GM21737 (cell line): ENCODE results near the gene SRXN1.
"Not testable (repeated sequence)": the region's sequence is repeated elsewhere in the genome, so short reads cannot be mapped to it uniquely, and the experiment has no call there.

Source experiments
- ATAC-seq: cut with Tn5 transposase; IDR thresholded peaks from one replicate; pipeline ENCODE4 v1.9.1; 2021; ENCODE audit warnings: mild to moderate bottlenecking, moderate library complexity; ENCODE audit not compliant: unreplicated experiment

The SRXN1 gene

GRCh38 chr20:653110-653589, at the start of gene SRXN1:
TSS of gene SRXN1 (minus strand) at chr20:653200. CDS start at chr20:653185, 15 bp downstream.
- ATAC-seq: peak; percentile 86

DNA sequence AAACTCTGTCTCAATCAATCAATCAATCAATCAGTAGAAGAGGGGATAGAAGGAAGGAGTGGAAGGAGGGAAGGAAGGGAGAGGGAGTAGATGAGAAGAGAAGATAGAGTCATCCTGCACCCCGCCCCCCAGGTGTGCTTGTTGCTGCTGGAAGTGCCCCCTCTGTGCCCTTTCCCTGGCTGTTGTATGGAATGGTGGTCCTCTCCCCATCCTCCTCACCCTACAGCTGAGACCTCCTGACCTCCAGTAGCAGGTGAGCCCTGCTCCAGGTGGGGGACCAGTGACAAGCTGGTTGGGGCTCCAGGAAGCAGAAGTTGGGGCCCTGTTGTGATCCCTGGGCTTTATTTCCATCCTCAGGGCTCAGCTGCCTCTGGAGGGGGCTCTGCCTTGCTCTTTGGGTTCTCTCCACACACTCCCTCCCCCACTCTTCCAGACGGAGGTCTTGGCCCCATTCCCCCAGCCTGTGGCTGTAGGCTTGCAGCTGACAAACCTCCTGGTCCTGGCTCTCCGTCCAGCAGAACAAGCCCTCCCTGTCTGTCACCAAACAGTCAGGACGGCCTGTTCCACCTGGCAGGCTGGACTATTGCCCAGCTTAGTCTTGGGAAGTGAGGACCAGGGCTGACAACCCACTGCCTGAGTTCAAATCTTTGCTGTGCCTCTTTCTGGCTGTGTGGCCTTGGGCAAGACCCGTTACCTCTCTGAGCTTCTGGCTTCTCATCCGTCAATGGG, 48.6 kb upstream of the SRXN1 start:
- ATAC-seq: no peak

DNA sequence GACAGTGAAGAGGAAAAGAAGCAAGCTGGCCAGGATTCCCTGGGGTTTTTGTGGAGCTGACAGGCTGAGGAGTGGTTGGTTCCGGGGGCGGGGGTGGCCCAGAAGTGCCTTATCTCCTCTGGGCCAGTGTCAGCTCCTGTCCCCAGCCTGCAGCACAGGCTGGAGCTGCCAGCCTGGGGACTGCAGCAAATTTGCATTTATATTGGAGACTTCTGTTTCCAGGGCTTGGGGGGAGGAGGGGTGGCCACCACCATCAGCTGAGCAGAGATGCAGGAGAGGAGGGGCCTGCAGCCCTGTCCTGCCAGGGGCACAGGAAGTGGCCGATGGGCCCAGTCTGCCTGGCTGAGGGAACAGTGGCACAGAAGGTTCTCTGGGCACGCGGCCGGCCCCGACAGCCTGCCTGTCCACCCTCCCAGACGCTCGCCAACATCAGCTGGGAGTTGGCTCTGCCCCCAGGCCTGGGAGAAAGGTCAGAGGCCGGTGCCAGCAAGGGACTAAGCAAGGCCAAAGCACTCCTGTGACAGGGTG, 46.9 kb upstream of the SRXN1 start:
- no peak for ATAC-seq

DNA sequence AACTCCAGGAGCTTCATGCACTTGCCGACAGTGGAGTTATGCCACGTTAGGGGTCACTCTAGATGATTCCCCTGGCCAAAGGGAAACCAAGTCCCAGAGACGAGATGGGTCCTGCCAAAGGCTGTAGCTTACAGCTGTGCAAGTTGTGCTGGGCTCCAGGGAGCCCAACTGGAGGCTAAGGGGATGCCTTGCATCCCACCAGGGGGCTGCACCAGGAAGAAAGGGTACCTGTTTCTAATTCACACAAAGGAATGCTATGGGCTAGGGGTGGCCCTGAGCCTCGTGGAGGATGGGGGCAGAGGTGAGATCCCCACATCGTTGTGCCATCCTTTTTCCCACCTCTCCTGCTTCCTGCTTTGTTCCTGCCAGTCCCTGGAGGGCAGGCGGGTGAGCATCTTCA, 46.3 kb upstream of the SRXN1 start:
- no peak for ATAC-seq

DNA sequence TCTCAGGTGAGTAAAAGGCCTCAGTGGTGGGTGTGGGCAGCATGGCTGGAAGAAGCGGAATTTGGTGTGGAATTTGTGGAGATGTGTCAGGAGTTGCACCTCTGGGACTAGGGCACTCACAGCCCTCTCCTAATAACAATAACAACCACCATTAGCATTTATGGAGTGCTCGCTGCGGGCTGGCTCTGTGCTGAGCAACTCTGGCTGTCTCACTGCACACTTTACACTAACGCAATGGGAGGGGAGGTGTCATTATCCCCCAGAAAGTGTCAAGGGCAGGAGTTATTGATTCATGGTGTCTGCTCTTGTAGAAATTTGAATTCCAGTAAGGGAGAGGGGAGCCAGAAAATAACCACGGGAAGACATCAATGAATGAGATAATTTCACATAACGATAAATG, 45.3 kb upstream of the SRXN1 start:
- ATAC-seq: no peak

DNA sequence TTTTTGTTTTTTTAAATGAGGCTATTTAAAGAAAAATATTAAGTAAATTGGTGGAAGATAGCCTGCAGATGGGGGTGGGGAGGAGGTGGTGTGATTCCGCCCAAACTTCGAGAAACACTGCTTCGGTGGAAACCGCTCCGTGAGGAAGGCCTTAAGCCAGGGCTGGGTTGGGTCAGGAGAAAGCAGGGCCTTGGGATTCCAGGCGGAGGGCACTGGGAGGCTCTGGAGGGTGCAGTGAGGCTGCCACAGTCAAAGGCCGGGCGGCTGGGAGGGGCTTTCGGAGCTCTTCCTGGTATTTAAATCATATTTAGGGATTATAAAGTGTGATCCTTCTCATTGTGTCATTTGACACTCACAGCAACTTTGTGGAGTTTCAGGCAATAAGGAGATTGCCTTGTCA, 44.8 kb upstream of the SRXN1 start:
- no peak for ATAC-seq

DNA sequence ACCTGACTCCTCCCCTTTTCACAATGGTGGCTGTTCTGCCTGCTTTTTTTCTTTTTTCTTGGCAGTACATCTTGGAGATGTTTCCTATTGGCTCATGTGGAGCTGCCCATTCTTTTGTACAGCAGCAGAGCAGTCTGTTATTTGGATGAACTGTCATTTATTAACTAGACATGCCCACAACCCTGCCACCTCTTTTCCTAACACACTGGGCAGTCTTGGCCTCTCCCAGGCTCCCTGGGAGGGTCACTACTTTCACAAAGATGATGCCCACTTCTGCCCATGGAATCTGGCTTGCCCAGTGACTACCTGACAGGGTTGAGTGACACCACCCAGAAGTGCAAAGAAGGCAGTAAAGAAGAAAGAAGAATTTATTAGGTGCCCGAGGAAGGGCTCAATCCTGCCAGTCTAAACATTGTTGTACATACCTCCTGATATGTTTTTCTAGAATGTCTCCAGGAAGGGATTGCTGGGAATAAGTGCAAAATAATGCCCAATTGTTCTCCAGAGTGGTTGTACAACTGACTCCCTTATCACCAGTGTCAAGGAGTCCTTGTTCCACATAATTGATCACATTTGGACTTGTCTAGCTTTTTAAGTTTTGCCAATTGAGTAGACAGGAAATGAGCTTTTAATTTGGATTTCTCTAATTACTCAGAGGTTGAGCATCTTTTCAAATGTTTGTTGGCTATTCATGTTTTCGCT, 42.3 kb upstream of the SRXN1 start:
- ATAC-seq: no peak

DNA sequence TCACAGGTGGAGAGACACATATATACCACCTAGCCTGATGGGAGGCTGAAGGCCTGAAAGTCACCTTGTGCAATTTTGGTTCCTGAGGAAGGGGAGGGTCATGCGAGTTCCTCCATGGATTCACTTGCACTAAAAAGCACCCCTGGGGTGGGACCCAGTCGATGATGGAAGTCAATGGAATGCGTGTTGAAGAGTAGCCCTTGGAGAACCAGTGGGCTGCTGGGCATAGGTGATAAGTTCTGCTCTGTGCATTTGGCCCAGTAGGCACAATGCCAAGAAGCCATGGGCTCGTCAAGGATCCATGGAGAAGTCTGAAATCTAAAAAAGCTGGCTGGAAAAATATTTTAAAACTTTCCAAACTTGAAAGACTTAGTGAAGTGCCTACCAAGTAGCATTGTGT, 41.5 kb upstream of the SRXN1 start:
- no peak for ATAC-seq

DNA sequence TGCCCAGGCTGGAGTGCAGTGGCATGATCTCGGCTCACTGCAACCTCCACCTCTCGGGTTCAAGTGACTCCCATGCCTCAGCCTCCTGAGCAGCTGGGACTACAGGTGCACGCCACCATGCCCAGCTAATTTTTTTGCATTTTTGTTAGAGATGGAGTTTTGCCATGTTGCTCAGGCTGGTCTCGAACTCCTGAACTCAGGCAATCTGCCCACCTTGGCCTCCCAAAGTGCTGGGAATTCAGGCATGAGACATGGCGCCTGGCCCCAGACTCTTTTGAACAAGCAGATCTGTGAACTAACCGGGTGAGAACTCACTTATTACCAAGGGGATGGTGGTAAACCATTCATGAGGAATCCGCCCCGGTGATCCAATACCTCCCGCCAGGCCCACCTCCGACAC, 40.8 kb upstream of the SRXN1 start:
- ATAC-seq: not testable (repeated sequence)

GRCh38 chr20:692044-692443, 39.0 kb upstream of the SRXN1 start:
- no peak for ATAC-seq

GRCh38 chr20:689947-690346, 36.9 kb upstream of the SRXN1 start:
- ATAC-seq: no peak

DNA sequence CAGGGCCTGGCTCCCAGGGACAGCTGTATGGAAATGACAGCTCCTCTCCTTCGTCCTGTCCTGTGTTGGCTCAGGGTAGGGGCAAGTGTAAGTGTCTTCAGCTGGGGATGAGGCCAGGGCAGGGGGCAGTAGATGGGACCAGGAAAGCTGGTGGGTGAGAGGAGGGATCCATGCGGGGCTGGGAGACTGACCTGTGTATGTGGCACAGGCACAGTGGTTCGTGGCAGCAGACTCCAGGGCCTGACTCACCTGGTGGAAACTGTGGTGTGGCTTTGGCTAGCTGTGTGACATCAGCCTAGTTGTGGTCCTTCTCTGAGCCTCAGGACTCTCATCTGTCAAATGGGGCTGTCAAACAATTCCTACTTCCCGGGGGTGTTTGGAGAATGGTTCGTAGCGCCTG, 36.3 kb upstream of the SRXN1 start:
- no peak for ATAC-seq

GRCh38 chr20:688809-689212, 35.8 kb upstream of the SRXN1 start:
- no peak for ATAC-seq

DNA sequence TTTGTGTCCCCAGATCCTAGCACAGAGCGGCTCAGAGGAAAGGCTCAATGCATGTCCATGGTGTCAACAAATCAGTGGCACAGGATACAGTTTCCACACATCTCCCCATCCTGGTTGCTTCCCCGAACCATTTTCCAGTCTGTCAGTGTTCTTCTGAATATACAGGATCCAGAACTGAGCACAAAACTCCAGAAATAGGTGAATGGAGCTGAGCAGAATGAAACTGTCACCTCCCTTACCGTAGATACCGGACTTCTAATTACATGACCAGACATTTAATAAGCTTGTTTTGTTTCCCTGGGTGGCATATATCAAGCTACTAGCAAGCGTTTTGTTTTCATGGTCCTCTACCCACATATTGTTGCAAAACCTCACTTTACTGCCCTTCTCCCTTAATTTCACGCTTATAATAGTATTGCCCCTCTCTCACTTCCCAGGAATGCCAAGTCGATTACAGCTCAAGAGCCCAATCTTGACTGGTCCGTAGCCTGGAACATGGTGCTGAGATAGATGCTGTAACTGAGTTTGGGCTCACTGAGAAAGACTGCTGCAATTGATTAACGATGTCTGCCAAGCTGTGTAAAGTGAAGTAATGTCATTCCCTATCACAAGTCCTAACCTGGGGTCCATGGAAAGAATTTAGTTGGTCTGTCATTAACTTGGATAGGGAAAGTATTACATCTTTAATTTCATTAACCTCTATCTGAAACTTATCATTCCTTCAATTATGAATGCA, 34.6 kb upstream of the SRXN1 start:
- ATAC-seq: no peak

- no peak for ATAC-seq
These were observed 31.8 kb upstream of the SRXN1 start for GRCh38 chr20:684676-685319.

DNA sequence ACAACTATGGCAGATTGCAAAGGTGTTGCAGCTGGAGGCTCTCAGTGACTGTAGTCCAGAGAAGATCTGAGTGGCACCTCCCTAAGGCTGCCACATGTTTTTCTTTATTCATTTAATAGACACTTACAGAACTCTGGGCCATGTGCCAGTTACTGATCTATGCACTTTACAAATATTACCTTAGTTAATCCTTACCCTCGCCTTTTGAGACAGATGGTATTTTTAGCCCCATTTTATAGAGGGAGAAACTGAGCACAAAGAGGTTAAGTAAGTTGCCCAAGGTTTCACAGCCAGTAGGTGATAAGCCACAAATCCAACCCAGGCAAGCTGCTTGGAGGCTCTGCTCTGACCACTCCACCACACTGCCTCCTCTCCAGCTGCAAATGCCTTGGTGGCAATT, 29.1 kb upstream of the SRXN1 start:
- no peak for ATAC-seq

DNA sequence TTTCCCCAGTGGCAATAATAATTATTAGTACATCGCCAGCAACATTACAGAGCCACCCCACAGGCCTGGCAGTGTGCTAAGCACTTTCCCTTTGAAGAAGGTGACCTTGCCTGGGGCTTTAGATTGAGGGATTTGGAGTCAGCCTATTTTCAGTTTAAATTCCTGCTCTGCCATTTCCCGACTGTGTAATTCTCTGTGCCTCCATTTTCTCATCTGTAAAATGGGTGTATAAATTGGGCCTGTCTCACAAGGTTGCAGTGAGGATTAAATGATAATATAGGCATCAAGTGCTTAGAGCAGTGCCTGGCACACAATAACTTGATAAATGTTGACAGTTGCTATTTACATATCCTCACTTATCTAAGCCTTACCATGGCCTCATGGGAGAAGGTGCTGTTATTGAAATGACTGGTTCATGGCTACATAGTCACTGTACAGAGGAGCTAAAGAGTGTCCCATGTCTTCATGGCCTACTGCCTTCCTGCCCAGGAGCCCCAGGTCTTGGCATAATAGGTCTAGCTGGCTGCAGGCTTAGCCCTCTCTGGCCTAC, 27.7 kb upstream of the SRXN1 start:
- no peak for ATAC-seq

GRCh38 chr20:677957-678356, 25.0 kb upstream of the SRXN1 start:
- ATAC-seq: no peak

DNA sequence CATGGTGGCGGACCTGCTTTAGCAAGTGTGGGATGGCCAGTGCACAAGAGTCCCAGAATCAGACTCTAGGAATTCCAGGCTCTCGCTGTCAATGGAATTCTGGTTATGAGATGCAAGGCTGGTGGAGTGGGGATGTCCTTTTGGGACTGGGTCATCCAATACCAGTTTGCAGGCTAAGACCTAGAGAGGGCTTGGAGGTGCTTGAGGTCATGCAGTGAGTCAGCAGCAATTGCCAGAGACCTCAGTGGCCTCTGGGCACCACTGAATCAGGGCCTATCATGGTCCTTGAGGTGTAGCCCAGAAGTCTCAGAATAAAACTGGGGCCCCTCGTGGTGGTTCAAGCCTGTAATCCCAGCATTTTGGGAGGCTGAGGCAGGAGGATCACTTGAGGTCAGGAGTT, 24.0 kb upstream of the SRXN1 start:
- ATAC-seq: no peak

DNA sequence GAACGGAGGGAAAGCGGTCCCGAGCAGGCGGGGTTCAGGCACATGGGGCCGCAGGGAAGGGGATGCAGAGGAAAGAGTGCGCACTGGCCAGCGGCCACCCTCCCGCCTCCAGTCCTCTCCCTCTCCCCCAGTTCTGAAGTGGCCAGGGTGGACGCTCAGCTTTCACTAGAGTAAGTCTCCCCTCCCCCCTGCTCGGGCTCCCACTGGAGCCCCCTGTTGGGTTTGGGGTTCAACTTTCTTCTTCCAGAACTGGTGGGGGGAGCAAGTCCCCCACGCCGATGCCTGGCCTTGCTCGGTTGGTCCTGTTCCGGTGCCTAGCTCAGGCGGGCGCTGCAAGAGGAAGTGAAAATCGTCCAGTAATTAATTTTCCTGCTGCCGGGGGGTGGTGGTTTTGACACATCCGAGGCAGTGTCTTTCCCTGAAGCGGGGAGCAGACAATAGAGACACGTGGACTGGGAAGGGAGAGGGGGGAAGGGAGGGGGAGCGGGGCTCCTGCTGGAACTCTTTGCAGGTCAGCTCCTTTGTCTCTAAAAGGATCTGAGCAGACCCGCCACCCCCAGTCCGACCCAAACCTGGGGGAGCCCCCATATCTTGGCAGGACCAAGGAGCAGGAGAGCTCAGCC, 23.4 kb upstream of the SRXN1 start:
- no peak for ATAC-seq
